AG04449 (cell line): ENCODE data around the gene CDC20.

Experiments
- CTCF ChIA-PET: fragments of 350-600 bp; formaldehyde crosslinking; extraction: SDS; loops from one replicate; lab custom pipeline; 2021; ENCODE audit warnings: antibody characterized with exemption; lab: Yijun Ruan, JAX
- POLR2A ChIA-PET: fragments of 400-600, 350-600 bp; formaldehyde crosslinking; extraction: SDS; loops from one replicate; lab custom pipeline; 2020; ENCODE audit warnings: antibody characterized with exemption, inconsistent platforms; lab: Yijun Ruan, JAX
- DNase-seq: peaks from one replicate; pipeline ENCODE4 v3.0.0-alpha.2; 2010; ENCODE audit warnings: low read depth, low spot score
- H3K4me3 ChIP-seq: 2 replicates; pipeline ENCODE4 v1.5.1; 2011; ENCODE audit warnings: low read depth, mild to moderate bottlenecking, control low read depth, low read length
- TF ChIP-seq, protein P1 (sequence below): IDR thresholded peaks from one replicate; pipeline ENCODE4 v1.5.1; 2011; ENCODE audit warnings: mild to moderate bottlenecking, moderate library complexity, low read length, control low read depth, inconsistent platforms; ENCODE audit not compliant: insufficient read depth; ENCODE audit errors: missing control alignments

CDC20 gene

DNA sequence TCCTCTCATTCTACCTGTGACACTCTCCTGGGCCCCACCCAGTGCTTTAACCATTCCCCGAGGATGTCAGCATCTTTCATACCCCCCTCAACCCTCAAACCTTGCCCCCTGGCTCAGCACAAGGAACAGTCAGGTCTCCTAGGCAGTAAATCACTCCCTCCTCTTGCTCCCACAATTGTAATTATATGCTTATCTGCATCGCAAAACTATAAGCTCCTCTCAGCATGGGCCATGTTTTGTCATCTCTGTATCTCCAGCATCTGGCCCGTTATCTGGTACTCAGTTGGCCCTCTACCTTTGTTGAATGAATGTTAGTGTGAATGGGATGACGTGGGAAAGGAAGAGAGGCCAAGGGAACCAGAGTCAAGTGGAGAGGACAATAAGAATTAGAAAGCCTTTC is 11.8 kb downstream of the CDC20 start:
- no peak overlapping the region for H3K4me3 ChIP-seq
- TF ChIP-seq, protein P1, sequence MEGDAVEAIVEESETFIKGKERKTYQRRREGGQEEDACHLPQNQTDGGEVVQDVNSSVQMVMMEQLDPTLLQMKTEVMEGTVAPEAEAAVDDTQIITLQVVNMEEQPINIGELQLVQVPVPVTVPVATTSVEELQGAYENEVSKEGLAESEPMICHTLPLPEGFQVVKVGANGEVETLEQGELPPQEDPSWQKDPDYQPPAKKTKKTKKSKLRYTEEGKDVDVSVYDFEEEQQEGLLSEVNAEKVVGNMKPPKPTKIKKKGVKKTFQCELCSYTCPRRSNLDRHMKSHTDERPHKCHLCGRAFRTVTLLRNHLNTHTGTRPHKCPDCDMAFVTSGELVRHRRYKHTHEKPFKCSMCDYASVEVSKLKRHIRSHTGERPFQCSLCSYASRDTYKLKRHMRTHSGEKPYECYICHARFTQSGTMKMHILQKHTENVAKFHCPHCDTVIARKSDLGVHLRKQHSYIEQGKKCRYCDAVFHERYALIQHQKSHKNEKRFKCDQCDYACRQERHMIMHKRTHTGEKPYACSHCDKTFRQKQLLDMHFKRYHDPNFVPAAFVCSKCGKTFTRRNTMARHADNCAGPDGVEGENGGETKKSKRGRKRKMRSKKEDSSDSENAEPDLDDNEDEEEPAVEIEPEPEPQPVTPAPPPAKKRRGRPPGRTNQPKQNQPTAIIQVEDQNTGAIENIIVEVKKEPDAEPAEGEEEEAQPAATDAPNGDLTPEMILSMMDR, result no peak
- CTCF ChIA-PET, result interaction anchor here (0.8 to 1.7 kb wide), 4 partner anchors 132 to 144 kb away, joined by 3 to 7 read pairs (median 4); no protein-coding TSS in a partner anchor
- DNase-seq, result no peak
- POLR2A ChIA-PET, result no interaction called here

DNA sequence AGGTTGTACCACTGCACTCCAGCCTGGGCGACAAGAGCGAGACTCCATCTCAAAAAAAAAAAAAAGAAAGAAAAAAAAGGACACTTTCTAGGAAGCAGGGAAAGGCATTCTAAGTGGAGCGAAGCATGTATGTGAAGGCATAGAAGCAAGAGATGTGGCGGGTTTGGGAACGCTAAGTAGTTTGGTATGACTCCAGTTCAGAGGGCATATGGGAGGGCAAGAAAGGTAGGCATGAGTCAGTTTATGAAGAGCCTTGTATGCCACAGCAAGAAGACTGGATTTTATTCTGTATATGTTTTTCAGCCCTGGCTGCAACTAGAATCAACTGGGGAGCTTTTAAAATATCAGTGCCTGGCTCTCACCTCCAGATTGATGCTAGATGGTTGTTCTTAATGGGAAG is 13.4 kb downstream of the CDC20 start:
- no peak for DNase-seq
- TF ChIP-seq, protein P1, result no peak
- POLR2A ChIA-PET, result interaction anchor here (2.1 kb wide), 1 partner anchor 17 kb away, joined by 7 read pairs; the partner anchor contains the start of genes MED8 and SZT2
- H3K4me3 ChIP-seq, result no peak overlapping the region
- CTCF ChIA-PET, result interaction anchor here (1.0 kb wide), 1 partner anchor 10 kb away, joined by 4 read pairs; no protein-coding TSS in a partner anchor

DNA sequence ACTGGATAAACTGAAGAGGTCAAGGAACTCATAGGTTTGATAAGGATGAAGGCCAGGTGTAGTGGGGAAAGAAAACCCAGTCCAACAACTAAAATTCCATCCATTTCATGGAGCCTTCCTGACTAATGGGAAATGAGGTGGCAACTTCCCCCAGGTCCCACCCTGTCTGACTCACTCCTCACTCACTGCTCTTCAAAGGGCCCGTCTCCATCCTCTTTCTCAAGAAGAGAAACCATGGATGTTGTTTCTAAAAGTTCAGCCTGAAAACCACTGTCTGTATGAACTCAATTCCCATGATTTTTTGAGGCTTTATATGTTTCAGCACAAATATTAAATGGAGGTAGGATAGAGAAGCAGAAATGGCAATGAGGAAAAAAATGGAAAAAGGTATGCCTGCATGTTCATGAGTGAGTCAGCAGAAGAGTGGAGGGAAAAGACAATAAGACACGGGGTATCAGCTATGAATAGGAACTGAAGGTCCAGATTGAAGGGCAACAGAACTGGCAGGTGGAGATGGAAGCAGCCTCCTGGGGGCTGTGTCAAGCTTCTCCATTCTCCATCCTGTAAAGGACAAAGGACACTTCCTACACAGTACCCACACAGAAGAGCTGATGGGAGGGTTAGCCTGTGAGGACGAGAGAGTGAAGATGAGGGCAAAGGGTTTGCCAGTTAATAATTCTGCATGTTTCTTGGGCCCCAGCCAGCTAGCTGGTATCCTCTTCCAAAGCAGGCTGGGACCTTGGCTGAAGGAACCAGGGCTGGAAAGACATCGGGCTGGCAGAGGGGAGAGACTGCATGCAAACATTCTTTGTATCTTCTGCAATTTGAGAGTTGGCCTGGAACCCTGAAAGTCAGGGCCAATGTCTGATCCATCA is 14.5 kb downstream of the CDC20 start:
- CTCF ChIA-PET, result interaction anchor here (1.0 to 1.6 kb wide), 3 partner anchors 9 to 146 kb away, joined by 3 to 7 read pairs (median 4); no protein-coding TSS in a partner anchor
- DNase-seq, result no peak
- H3K4me3 ChIP-seq, result no peak overlapping the region
- TF ChIP-seq, protein P1, result no peak
- POLR2A ChIA-PET, result interaction anchor here (2.1 kb wide), 1 partner anchor 16 kb away, joined by 7 read pairs; the partner anchor contains the start of genes MED8 and SZT2

DNA sequence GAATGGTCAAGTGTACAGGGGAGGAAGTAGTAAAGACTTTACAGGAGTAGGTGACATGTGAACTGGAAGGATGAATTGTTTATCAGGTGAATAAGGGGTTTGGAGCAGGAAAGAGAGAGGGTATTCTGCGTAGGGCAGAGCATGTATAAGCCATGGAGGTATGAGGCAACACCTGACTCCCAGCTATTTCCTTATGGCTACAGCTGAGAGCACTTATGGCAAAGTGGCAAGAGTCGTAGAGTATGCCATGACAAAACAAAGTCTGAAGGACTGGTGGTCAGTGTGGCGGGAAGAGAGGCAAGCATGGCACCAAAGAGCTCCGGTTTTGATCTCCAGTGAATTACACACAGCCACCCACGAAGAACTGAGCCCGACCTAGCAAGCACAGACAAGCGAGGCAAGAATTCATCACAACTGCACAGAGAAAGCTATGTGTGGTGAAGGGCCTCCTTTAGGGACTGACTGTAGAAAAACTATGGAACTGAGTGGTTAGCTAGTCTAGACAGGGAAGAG is 18.0 kb downstream of the CDC20 start:
- CTCF ChIA-PET, result interaction anchor here (0.9 to 3.2 kb wide), 6 partner anchors 8 to 151 kb away, joined by 3 to 18 read pairs (median 7); partner anchors contain the start of genes CDC20 and ELOVL1
- TF ChIP-seq, protein P1, result no peak
- no peak overlapping the region for H3K4me3 ChIP-seq
- no peak for DNase-seq
- POLR2A ChIA-PET, result interaction anchor here (1.9 to 2.6 kb wide), 2 partner anchors 9 to 12 kb away, joined by 6 to 7 read pairs; partner anchors contain the start of gene ELOVL1

DNA sequence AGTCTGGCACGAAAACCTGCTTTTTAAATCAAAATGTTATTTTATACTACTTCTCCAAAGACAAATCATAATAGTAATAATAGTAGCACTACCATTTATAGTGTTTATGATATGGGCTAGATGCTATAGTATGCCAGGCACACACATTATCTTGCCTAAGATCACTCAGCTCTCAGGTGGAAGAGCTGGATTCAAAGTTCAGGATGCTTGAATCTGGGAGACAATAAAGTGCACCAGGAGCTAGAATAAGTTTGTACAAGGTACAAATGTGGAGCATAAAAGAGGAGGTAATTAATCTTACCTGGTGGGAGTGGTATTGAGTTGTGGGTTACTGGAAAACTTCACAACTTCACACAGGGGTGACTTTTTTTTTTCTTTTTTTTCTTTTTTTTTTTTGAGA is 19.1 kb downstream of the CDC20 start:
- ChIA-PET POLR2A (interaction anchor here (1.4 to 2.6 kb wide), 2 partner anchors 10 to 11 kb away, joined by 7 to 8 read pairs; partner anchors contain the start of genes ELOVL1, MED8 and SZT2), CTCF (interaction anchor here (0.7 to 3.2 kb wide), 7 partner anchors 10 to 152 kb away, joined by 3 to 18 read pairs (median 4); partner anchors contain the start of gene ELOVL1)
- no peak for DNase-seq
- TF ChIP-seq, protein P1, result no peak
- H3K4me3 ChIP-seq, result no peak overlapping the region
